Endothelial cell (in vitro differentiated cells): ENCODE results near the gene MTREX. TPM values are rescaled to one million over a fixed set of nuclear protein-coding genes. Genes with fewer than 3 reads are reported as not detected.

Source experiments
- DNase-seq: peaks from one replicate; pipeline ENCODE4 v3.0.0; 2021; ENCODE audit warnings: low spot score
- H3K27ac Mint-ChIP-seq: one replicate; pipeline ENCODE4 v1.8.0; 2021; ENCODE audit warnings: mixed read lengths, inconsistent platforms; ENCODE audit not compliant: unreplicated experiment
- H3K27me3 Mint-ChIP-seq: one replicate; pipeline ENCODE4 v1.8.0; 2021; ENCODE audit warnings: mild to moderate bottlenecking, moderate library complexity, mixed read lengths, inconsistent platforms; ENCODE audit not compliant: unreplicated experiment
- H3K36me3 Mint-ChIP-seq: one replicate; pipeline ENCODE4 v1.8.0; 2021; ENCODE audit warnings: mild to moderate bottlenecking, low read depth, mixed read lengths, inconsistent platforms; ENCODE audit not compliant: unreplicated experiment
- H3K4me1 Mint-ChIP-seq: one replicate; pipeline ENCODE4 v1.8.0; 2021; ENCODE audit warnings: mild to moderate bottlenecking, mixed read lengths, inconsistent platforms; ENCODE audit not compliant: unreplicated experiment
- H3K4me3 Mint-ChIP-seq: one replicate; pipeline ENCODE4 v1.8.0; 2021; ENCODE audit warnings: mild to moderate bottlenecking, mixed read lengths, inconsistent platforms; ENCODE audit not compliant: unreplicated experiment
- H3K9me3 Mint-ChIP-seq: one replicate; pipeline ENCODE4 v1.8.0; 2021; ENCODE audit warnings: mixed read lengths, inconsistent platforms; ENCODE audit not compliant: unreplicated experiment
- CTCF ChIP-seq: fragments of 200-600 bp; sonication (generic); IDR thresholded peaks from one replicate; pipeline ENCODE4 v1.5.0; 2021; ENCODE audit warnings: antibody characterized with exemption; ENCODE audit not compliant: unreplicated experiment
- total RNA-seq: library from RNA; stranded (reverse); fragmentation: NEBNext Ultra II Directional; extraction: Animal tissue kit (Norgen Biotek cat#: 25700); gene quantifications from one replicate; pipeline ENCODE4 v1.2.1, GENCODE V29; 2021; ENCODE audit not compliant: unreplicated experiment

The MTREX gene
- total RNA-seq, 1 donor from 2014 or later, result 54.4 TPM

GRCh38 chr5:55384072-55384471 lies 76.3 kb downstream of the MTREX start:
- no peaks in the 10 kb centered on the region for H3K27me3 Mint-ChIP-seq
- peaks cover 21% of the 10 kb centered on the region for H3K36me3 Mint-ChIP-seq
- peak overlapping the region; percentile 62 for H3K4me3 Mint-ChIP-seq
- no peak overlapping the region for H3K27ac Mint-ChIP-seq
- no peak for DNase-seq
- peaks cover 5% of the 10 kb centered on the region for H3K9me3 Mint-ChIP-seq
- no peaks in the 10 kb centered on the region for H3K4me1 Mint-ChIP-seq
- TF ChIP-seq CTCF, result no peak

GRCh38 chr5:55385227-55385626 lies 77.4 kb downstream of the MTREX start:
- Mint-ChIP-seq H3K27me3 (no peaks in the 10 kb centered on the region), H3K36me3 (peaks cover 16% of the 10 kb centered on the region), H3K27ac (no peak overlapping the region), H3K9me3 (peaks cover 5% of the 10 kb centered on the region), H3K4me3 (no peak overlapping the region), H3K4me1 (no peaks in the 10 kb centered on the region)
- no peak for DNase-seq
- TF ChIP-seq CTCF, result no peak

- H3K4me1 Mint-ChIP-seq, result no peaks in the 10 kb centered on the region
- peaks cover 5% of the 10 kb centered on the region for H3K9me3 Mint-ChIP-seq
- no peak for TF ChIP-seq CTCF
- DNase-seq, result no peak
- no peak overlapping the region for H3K27ac Mint-ChIP-seq
- H3K27me3 Mint-ChIP-seq, result no peaks in the 10 kb centered on the region
- H3K36me3 Mint-ChIP-seq, result peaks cover 14% of the 10 kb centered on the region
- H3K4me3 Mint-ChIP-seq, result no peak overlapping the region
These were observed 78.1 kb downstream of the MTREX start for GRCh38 chr5:55385846-55386245.

- no peak overlapping the region for H3K4me3 Mint-ChIP-seq
These were observed 78.6 kb downstream of the MTREX start for GRCh38 chr5:55386356-55386755.

GRCh38 chr5:55387865-55388264 lies 80.1 kb downstream of the MTREX start:
- TF ChIP-seq CTCF, result no peak
- no peak for DNase-seq
- Mint-ChIP-seq H3K36me3 (peaks cover 26% of the 10 kb centered on the region), H3K4me3 (no peak overlapping the region), H3K4me1 (no peaks in the 10 kb centered on the region), H3K27ac (no peak overlapping the region), H3K9me3 (peaks cover 5% of the 10 kb centered on the region), H3K27me3 (no peaks in the 10 kb centered on the region)

More at GRCh38 chr5:55386356-55386755, 78.6 kb downstream of the MTREX start:
- DNase-seq, result no peak
- H3K36me3 Mint-ChIP-seq, result peaks cover 14% of the 10 kb centered on the region
- no peak for TF ChIP-seq CTCF
- peaks cover 5% of the 10 kb centered on the region for H3K9me3 Mint-ChIP-seq
- H3K4me1 Mint-ChIP-seq, result no peaks in the 10 kb centered on the region
- no peaks in the 10 kb centered on the region for H3K27me3 Mint-ChIP-seq
- no peak overlapping the region for H3K27ac Mint-ChIP-seq
